ENCODE data around the gene ATXN1. TPM values are rescaled to one million over a fixed set of nuclear protein-coding genes. Genes with fewer than 3 reads are reported as not detected.
"Not testable (repeated sequence)": the region's sequence is repeated elsewhere in the genome, so short reads cannot be mapped to it uniquely, and the experiment has no call there.

ATXN1 gene
- total RNA-seq, 1 donor: 48.5 TPM

DNA sequence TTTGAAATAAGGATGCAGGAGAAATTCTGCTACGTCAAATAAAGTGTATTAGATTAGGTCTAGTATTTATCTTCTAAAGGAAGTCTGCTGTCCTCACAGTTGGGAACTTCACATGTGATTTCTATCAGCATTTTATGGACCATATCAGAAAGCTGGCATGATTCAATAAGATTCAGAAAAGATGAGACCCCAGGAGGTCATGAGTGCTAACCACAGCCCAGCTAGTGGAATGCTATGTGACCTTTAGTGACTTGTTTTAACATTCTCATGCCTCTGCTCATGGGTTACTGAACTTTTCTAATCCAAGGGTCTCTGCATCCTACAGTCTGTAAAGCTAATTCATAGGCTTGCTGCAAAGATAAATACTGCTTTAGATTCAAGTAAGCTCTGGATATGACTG lies 372.8 kb downstream of the ATXN1 start:
- peaks cover 20% of the 10 kb centered on the region for H3K4me1 ChIP-seq (ENCODE audit: insufficient read depth, low read length)
- TF ChIP-seq, protein P1, sequence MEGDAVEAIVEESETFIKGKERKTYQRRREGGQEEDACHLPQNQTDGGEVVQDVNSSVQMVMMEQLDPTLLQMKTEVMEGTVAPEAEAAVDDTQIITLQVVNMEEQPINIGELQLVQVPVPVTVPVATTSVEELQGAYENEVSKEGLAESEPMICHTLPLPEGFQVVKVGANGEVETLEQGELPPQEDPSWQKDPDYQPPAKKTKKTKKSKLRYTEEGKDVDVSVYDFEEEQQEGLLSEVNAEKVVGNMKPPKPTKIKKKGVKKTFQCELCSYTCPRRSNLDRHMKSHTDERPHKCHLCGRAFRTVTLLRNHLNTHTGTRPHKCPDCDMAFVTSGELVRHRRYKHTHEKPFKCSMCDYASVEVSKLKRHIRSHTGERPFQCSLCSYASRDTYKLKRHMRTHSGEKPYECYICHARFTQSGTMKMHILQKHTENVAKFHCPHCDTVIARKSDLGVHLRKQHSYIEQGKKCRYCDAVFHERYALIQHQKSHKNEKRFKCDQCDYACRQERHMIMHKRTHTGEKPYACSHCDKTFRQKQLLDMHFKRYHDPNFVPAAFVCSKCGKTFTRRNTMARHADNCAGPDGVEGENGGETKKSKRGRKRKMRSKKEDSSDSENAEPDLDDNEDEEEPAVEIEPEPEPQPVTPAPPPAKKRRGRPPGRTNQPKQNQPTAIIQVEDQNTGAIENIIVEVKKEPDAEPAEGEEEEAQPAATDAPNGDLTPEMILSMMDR (IDR thresholded peaks at IDR 0.05; ENCODE audit: extremely low read depth, low read depth, low read length): no peak
- no peak overlapping the region for H3K27ac ChIP-seq (ENCODE audit: low read depth, low read length)
- H3K36me3 ChIP-seq (ENCODE audit: insufficient read depth, low read length): no peaks in the 10 kb centered on the region
- no peak overlapping the region for H3K4me3 ChIP-seq (ENCODE audit: insufficient read depth, low read length)
- no peaks in the 10 kb centered on the region for H4K20me1 ChIP-seq (ENCODE audit: insufficient read depth, low read length)
- H3K4me2 ChIP-seq (ENCODE audit: insufficient read depth, low read length): no peak overlapping the region
- no peaks in the 10 kb centered on the region for H3K27me3 ChIP-seq (ENCODE audit: insufficient read depth, low read length)
- no peak for DNase-seq (ENCODE audit: insufficient read length, low spot score, missing footprints)
- H3K79me2 ChIP-seq (ENCODE audit: insufficient read depth, low read length): no peaks in the 10 kb centered on the region
- H3K9me3 ChIP-seq (ENCODE audit: low read depth, low read length): no peaks in the 10 kb centered on the region
- no peak overlapping the region for H2AFZ ChIP-seq (ENCODE audit: low read length)

DNA sequence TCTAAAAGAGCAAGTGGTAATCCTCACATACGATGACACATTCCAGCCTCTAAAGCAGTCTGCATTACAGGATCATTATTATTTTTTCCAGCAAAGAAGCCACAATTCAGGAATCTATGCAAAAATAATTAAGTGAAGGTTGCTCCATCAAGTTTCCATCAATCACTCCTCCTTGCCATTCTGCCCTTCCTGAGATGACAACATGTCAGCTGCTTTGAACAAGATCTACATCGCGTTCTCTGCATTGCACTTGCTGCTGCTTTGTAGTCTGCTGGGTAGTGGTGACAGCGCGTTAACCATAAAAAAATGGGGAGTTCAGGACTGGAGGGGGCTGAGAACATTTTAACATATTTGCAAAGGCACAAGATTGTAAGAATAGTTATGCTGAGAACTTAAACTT lies 375.2 kb downstream of the ATXN1 start:
- H3K9me3 ChIP-seq (ENCODE audit: low read depth, low read length): no peaks in the 10 kb centered on the region
- H3K36me3 ChIP-seq (ENCODE audit: insufficient read depth, low read length): no peaks in the 10 kb centered on the region
- no peaks in the 10 kb centered on the region for H3K79me2 ChIP-seq (ENCODE audit: insufficient read depth, low read length)
- H3K4me3 ChIP-seq (ENCODE audit: insufficient read depth, low read length): no peak overlapping the region
- TF ChIP-seq, protein P1 (IDR thresholded peaks at IDR 0.05; ENCODE audit: extremely low read depth, low read depth, low read length): no peak
- no peak overlapping the region for H3K4me2 ChIP-seq (ENCODE audit: insufficient read depth, low read length)
- no peak overlapping the region for H3K27ac ChIP-seq (ENCODE audit: low read depth, low read length)
- H3K27me3 ChIP-seq (ENCODE audit: insufficient read depth, low read length): no peaks in the 10 kb centered on the region
- H3K4me1 ChIP-seq (ENCODE audit: insufficient read depth, low read length): peaks cover 6% of the 10 kb centered on the region
- H4K20me1 ChIP-seq (ENCODE audit: insufficient read depth, low read length): no peaks in the 10 kb centered on the region
- H2AFZ ChIP-seq (ENCODE audit: low read length): no peak overlapping the region
- no peak for DNase-seq (ENCODE audit: insufficient read length, low spot score, missing footprints)

- Histone ChIP-seq H2AFZ (ENCODE audit: low read length) (no peak overlapping the region), H3K36me3 (ENCODE audit: insufficient read depth, low read length) (no peaks in the 10 kb centered on the region), H3K27me3 (ENCODE audit: insufficient read depth, low read length) (no peaks in the 10 kb centered on the region), H3K27ac (ENCODE audit: low read depth, low read length) (no peak overlapping the region), H3K79me2 (ENCODE audit: insufficient read depth, low read length) (no peaks in the 10 kb centered on the region), H3K9me3 (ENCODE audit: low read depth, low read length) (no peaks in the 10 kb centered on the region), H3K4me2 (ENCODE audit: insufficient read depth, low read length) (no peak overlapping the region), H3K4me3 (ENCODE audit: insufficient read depth, low read length) (no peak overlapping the region), H3K4me1 (ENCODE audit: insufficient read depth, low read length) (peaks cover 5% of the 10 kb centered on the region), H4K20me1 (ENCODE audit: insufficient read depth, low read length) (no peaks in the 10 kb centered on the region)
- DNase-seq (ENCODE audit: insufficient read length, low spot score, missing footprints): no peak
- TF ChIP-seq, protein P1 (IDR thresholded peaks at IDR 0.05; ENCODE audit: extremely low read depth, low read depth, low read length): no peak
These were observed 377.6 kb downstream of the ATXN1 start for GRCh38 chr6:16383607-16384206.

GRCh38 chr6:16381968-16382367 lies 379.3 kb downstream of the ATXN1 start:
- not testable (repeated sequence) for H2AFZ ChIP-seq (ENCODE audit: low read length); H3K4me3 ChIP-seq (ENCODE audit: insufficient read depth, low read length); H3K9me3 ChIP-seq (ENCODE audit: low read depth, low read length); H3K4me2 ChIP-seq (ENCODE audit: insufficient read depth, low read length); H3K27ac ChIP-seq (ENCODE audit: low read depth, low read length); DNase-seq (ENCODE audit: insufficient read length, low spot score, missing footprints); H4K20me1 ChIP-seq (ENCODE audit: insufficient read depth, low read length); H3K27me3 ChIP-seq (ENCODE audit: insufficient read depth, low read length); H3K79me2 ChIP-seq (ENCODE audit: insufficient read depth, low read length); H3K36me3 ChIP-seq (ENCODE audit: insufficient read depth, low read length); H3K4me1 ChIP-seq (ENCODE audit: insufficient read depth, low read length)
